Right ventricle myocardium superior (tissue), 1 donor: ENCODE data around the gene RNLS. TPM values are rescaled to one million over a fixed set of nuclear protein-coding genes. Genes with fewer than 3 reads are reported as not detected.

Experiments used
- ATAC-seq: fragments of 200-7000 bp; cut with Tn5 transposase; one replicate; pipeline ENCODE4 v1.9.1; 2020; ENCODE audit warnings: mild to moderate bottlenecking; ENCODE audit not compliant: poor library complexity
- DNase-seq: peaks from one replicate; pipeline ENCODE4 v3.0.0-alpha.2; 2020
- intact Hi-C: fragments of 100-400 bp; cut with DNase I; formaldehyde crosslinking; loops from one replicate; pipeline ENCODE4 v1.11.2; 2022
- long read RNA-seq: library from polyadenylated mRNA; unstranded; transcript quantifications from one replicate; pipeline ENCODE4 v2.0.0, GENCODE V29; 2021
- total RNA-seq: library from RNA; stranded (reverse); fragmentation: NEBNext Ultra II Directional; extraction: Animal tissue kit (Norgen Biotek cat#: 25700); gene quantifications from one replicate; pipeline ENCODE4 v1.2.1, GENCODE V29; 2021
- donor health status: DM: no; HTN: yes; CAD: no; lungs with severe emphysema.

RNLS gene
- total RNA-seq = 22.5 TPM
- long read RNA-seq, partial matches to known transcripts = 0 of 2 reads
- long read RNA-seq, other reads (novel, unspliced or antisense) = 1 of 2 reads

DNA sequence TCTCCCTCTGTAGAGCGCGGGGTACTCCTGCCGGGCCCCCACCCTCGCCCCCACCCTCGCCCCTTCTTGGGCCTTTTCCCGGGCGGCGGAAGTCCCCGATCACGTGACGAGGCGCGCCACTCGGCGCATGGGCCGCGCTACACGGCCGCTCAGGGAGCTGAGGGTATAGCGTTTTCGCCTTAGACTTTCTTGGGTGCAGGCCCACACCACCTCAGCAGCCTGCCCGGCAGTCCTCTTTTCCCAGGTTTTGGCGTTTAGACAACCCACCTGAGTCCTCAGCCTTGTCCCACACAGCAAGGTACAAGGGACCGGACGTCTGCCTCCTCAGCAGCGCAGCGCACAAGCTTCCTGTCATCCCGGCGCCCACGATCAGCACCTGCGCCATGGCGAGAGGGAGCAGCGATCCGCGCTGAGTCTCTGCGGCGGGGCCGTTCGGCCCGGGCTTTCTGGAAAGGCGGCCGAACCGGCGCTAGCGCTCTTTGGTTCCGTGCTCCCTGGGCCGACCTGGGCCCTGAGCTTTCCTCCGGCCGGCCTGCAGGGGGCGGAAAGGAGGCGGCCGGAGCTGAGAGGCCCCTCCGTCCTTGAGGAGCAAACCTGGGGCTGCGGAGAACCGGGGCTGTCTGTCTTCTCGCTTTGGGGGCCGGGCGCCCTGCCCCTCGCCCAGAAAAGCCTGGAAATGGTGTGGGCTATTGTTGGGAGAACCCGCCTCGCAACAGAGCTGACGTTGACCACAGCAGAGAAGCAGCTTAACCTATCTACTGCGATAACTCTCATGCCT lies at the start of gene RNLS:
TSS of gene RNLS (minus strand) at position 513 of the 778 bp plus-strand sequence.
- intact Hi-C loops = no loop called here
- peak; percentile 85 for DNase-seq
- ATAC-seq = peak; percentile 98

DNA sequence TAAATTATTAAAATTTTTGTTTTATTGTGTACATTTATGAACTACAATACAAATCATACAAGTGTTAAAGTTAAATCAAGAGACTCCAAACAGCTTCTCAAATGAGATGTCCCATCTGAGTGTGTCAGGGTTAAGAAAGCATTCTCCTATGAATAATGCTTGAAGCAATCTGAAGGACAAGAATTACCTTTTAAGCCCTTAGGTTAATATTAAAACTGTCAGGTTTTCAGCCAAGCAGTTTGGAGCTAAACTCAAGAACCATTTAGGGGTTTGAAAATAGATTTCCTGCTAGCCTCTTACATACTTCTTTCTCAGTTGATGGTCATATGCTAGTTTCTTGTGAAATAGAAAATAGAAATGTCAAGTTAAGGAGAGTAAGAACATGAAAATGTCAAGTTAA lies 41.7 kb upstream of the RNLS start:
- no peak for ATAC-seq
- intact Hi-C loops = no loop called here

DNA sequence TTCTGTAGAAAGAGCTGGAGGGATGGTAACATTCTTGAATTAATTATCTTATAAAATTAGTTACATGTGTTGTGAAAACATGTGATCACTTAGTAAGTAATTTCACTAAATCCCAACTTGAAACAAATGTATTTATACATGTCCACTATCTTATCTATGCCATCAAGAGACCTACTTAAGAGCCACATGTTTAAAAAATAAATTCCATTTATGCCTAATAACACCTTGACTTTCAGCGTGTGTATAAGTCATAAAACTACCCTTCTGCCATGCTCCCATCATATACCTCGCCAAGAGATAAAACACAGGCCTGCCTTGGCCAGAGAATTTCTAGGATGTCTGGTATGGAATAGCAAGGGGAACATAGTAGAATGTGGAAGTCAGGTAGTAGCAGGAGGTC lies 40.7 kb upstream of the RNLS start:
- intact Hi-C loops = no loop called here
- ATAC-seq = no peak

More for the DNA sequence above, 41.7 kb upstream of the RNLS start:
- DNase-seq = no peak

DNA sequence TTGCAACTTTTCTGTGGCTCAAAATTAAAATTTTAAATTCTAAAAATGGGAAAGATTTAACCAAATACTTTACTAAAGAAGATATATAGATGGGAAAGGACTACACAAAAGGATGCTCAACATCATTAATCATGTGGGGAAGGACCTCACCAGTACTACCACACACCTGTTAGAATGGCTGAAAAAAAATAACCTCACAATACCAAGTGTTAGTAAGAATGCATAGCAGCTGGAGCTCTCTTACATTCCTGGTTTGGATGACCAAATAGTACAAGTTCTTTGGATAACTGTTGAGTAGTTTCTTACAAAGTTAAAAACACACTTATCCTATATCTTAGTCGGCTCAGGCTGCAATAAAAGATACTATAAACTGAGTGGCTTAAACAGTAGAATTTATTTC lies 37.3 kb upstream of the RNLS start:
- intact Hi-C loops = no loop called here
- ATAC-seq (no peak), DNase-seq (no peak)

More for the DNA sequence above, 40.7 kb upstream of the RNLS start:
- no peak for DNase-seq

DNA sequence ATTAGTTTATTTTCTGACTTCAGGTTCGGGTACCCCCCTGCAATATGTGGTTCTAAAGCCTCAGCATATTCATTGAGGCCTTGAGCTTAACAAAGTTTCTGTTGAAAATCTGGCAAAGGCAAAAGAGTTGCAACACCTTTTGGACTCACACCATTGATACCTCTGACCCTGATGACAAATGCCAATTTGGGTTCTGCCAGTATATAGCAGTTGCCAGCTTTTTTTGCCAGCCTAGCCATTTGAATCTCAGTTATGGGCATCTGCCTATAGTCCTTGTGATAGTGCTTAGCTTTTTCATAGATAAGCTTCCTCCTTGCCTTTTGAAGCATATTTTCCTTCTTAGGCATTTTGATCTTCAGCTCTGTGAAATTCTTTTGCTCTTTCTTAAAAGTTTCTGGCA lies 35.4 kb upstream of the RNLS start:
- no peak for DNase-seq
- intact Hi-C loops = no loop called here
- ATAC-seq = no peak

DNA sequence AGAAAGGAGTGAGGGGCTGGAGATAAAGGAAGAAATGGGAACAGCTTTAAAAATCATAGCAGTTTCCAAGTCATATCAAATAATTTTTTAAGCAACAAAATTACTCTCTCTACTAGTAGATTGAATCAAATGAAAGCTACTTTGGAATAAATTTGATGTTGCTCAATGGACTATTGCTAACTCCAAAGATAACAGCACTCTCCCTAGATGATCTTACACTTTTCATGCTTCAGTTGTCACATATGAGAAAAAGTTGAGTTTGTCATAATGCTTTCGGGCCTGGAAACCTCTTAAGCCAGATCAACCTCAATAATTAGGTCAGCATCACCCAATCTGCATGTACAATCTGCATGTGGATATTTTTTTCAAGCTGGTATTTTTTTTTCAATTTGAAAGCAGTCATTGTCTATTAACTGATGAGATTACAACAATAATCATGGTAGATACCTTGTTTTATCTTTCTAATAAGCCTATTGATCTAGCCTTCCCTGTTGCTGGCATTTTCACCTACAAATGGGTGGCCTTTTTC lies 34.7 kb upstream of the RNLS start:
- intact Hi-C loops = no loop called here
- ATAC-seq = peak; percentile 18

DNA sequence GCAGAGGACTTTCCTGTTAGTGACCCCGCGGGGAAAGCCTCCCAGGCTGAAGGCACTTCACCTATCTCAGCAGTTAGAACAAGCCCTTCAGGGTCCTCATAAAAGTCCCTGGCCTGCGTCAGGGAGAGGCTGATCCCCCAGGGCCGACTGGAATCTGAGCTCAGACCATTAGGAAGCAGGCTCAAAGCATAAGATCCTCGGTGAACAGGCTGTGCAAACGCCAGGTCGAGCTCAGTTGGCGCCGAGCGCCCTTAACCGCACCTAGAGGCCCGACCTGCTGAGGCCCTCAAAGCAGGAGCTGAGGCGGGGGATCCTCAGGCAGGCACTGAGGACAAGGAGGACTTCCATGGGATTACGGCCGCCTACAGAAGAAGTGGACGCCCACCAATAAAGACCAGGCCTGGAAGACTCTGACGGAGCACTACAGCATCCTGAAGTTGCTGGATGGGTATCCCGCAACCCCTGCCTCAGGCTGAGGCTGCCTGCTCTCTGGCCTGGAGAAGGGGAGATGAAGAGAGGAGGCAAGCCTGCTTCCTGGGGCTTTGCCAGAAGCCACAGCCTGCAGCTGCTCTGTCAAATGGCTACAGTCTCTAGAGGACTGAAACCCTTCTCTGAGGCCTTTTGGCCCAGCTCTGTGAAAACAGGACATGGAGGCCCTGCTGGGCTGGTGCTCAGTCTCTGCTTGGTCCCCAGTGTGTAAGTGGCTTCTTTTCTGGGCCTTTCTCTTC lies 33.3 kb upstream of the RNLS start:
- intact Hi-C loops = no loop called here
- DNase-seq = peak; percentile 50
- ATAC-seq = peak; percentile 69

More for the DNA sequence above, 34.7 kb upstream of the RNLS start:
- DNase-seq = no peak

DNA sequence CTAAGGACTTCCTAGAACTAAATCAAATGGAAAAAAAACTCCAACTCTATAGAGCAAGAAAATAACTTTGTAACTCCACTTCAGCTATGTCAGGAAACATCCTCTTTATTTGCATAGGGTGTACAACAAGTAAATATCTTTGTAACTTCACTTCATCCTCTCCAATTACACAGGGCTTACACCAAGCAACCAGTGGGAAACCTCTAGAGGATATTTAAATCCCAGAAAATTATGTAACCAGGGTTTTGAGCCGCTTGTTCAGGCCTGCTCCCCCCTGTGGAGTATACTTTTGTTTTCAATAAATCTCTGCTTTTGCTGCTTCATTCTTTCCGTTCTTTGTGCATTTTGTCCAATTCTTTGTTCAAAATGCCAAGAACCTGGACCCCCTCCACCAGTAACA lies 25.7 kb upstream of the RNLS start:
- DNase-seq = no peak
- no peak for ATAC-seq
- intact Hi-C loops = no loop called here

DNA sequence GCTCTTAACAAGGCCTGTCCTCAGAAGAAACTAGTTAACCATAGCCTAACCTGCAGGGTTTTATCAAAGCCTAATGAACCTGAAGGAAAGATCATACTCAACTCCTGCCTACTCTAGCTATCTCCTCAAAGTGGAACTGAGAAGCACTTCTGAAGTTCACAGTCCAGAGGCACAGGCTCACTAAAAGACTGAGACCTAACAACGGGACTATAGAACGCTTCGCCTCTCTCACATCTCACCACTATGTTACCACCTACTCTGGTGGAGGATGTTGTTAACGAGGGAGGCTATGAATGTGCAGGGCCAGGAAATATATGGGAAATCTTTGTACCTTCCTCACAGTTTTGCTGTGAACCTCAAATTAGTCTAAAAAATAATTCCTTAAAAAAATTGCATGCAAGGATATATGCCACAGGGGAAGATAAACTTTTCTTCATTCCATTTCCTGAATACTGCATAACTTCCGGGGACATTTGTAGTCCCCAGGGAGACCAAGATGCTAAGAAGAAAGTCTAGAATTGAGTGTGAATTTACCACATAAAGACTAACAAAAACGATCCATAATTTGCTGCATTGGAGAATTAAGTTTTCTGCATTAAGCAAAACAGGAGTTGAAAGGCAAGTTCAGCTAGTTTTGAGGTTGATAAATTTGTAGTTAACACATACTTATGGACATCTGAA lies 25.1 kb upstream of the RNLS start:
- DNase-seq (no peak), ATAC-seq (no peak)
- intact Hi-C loops = no loop called here

DNA sequence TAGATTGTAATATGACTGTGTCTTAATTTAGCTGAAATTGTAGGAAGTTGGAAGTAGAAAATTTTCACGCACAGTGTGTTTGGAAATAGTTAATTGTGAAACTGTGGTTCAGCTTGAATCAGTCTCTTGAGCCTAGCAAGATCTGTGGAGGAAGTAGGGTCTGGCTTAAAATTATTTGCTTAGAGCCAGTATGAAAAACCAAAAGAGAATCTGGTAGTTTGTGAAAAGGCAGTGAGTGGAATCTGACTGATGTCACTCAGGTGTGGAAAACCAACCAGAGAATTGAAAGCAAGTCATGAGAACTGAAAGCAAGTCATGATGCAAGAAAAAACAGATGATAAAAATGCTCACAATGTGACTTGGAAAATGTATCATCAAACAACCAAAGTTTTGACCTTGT lies 14.9 kb upstream of the RNLS start:
- no peak for DNase-seq
- intact Hi-C loops = no loop called here
- ATAC-seq = no peak

DNA sequence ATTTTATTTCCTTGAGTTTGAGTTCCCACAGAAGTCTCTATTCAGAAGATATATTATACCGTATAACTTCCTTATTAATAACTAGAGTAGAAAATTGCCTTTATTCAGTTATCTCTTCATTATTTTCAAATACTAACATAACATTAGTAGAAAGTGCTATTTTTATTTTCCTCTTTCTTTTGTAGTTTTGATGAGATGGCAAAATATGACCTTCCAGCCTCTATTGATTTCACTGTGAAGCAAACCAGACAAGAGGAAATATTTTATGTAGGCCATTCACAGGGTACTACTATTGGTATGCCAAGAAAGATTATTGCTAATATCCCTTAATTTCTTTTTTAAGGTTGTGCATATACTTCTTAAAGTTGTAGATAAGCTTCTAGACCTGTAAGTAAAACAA lies 11.4 kb upstream of the RNLS start:
- ATAC-seq = no peak
- intact Hi-C loops = no loop called here

DNA sequence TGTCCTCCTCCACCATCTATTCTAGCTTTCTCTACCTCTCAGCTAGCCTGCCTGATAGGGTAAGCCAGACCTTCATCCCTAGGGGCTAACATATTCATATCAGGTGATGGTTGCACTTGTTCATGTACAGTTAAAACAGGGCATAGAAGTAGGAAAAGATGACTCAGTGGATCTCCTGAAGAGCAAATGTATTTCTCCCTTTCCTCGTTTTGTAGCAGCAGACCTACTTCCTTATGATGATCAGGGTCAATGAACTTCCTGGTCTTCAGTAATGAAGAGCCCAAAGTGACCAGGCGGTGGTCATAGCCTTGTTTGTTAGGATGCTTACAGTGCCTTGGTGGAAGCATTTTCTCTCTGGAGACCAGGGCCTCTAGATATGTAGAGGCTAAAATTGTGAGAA lies 9.8 kb upstream of the RNLS start:
- ATAC-seq (no peak), DNase-seq (no peak)
- intact Hi-C loops = no loop called here

More for the DNA sequence above, 11.4 kb upstream of the RNLS start:
- DNase-seq = no peak

DNA sequence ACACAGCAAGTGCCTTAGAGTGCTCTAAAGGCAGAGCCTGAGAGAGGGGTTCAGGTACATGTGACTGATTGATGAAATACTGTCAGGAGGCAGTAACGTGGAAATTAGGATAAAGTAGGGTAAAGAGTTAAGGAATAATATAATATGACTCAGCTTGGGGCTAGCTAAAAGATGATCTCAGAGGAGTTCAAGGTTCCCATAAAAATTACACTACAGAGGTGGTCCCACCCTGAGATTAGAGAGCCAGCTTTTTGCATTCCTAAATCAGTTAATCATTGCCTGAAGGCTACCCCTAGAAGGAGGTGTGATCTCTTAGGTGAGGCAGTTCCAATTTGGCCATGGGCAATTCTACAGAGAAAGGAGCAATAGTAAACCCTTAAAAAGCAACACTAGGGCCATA lies 9.3 kb upstream of the RNLS start:
- DNase-seq (no peak), ATAC-seq (no peak)
- intact Hi-C loops = no loop called here

DNA sequence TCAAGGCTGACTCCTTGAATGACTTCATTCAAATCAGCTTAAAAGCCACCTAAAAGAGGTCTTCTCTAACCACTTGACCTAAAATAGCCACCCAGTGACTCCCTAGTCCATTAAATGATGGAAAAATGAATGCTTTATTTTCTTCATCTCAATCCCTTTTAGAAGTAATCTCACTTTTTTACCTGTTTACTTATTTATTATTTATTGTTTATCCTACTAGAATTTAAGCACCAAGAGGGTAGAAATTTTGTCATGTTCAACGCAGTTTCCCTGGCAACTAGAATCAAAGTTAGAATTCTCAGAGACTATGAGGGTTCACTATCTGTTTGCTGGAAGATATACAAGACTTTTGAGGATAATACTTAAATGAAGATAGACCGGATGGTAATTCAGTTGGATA lies 3.3 kb upstream of the RNLS start, which contains the start of gene LIPJ:
TSS of gene LIPJ (plus strand) at position 301 of the 400 bp plus-strand sequence. CDS start 3,926 bp downstream, outside the sequence.
- DNase-seq (no peak), ATAC-seq (no peak)
- intact Hi-C loops = no loop called here

DNA sequence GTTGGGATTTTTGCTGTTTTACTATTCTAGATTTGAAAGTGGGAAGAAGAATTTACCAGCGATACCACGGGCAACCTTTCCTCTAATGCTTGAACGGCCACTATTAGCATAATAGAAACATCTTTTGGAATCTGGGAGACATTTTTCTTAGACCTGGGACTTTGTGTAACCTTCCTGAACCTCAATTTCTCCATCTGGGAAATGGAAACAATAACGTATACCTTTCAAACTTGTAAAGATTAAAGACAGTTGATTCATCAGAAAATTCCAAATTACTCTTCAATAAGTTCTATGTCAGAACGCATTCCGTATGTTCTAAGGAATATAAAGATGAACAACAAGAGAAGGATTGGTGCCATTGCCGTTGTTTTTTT lies 453 bp upstream of the RNLS start:
- no peak for DNase-seq
- no peak for ATAC-seq
- intact Hi-C loops = no loop called here

DNA sequence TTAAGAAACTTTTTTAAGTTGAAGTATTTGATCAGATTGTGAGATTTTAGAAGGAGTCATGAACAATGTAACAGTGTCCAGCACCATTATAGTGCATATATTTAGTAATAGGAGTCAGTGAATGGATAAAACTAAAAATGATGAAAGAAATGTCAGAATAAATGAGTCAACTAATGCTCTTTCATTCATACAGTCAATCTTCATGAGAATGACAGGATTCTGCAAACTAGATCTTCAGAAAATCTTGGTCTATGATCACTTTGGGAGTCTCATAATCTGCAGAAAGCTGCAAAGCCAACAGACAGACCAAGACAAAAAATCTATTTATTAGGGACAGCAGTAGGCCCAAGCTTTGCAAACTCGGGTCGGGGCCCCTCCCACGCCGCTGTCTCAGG lies 710 bp downstream of the RNLS start:
- intact Hi-C loops = no loop called here
- DNase-seq (no peak), ATAC-seq (no peak)

DNA sequence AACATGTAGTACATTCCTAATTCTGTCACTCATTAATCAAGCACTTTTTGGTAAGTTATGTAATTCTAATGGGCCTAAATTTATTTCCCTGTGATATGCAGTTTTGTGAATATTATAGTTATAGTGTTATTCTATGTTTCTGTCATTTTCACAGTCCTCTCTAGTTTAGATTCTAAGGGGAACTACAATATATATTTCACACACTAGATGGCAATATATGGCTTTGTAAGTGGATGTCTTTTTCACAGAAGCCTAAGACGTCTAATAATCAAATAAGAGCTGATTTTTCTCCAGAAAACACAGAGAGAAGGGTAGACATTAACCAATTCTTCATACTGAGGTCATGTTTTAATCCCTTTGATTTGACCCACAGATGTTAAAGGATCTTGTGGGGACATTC lies 18.0 kb downstream of the RNLS start:
- no peak for DNase-seq
- ATAC-seq = peak; percentile 41
- intact Hi-C loops = no loop called here

DNA sequence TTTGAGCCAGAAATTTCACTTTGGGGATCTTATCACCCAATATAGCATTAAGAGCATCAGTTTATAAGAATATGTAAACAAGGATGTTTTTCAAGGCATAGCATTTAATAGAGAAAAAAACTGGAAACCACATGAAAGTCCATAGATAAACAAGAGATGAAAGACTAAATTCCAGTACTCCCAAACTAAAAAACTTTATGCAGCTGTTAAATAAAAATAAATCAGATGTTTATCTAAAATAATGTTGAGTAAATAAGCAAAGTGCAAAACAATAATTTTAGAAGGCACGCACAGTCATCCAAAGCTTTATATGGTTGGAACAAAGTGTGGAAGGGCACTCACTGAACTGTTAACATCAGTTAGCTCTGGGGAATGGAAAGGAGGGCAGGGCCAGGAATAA lies 21.0 kb downstream of the RNLS start:
- intact Hi-C loops = no loop called here
- DNase-seq (no peak), ATAC-seq (no peak)

DNA sequence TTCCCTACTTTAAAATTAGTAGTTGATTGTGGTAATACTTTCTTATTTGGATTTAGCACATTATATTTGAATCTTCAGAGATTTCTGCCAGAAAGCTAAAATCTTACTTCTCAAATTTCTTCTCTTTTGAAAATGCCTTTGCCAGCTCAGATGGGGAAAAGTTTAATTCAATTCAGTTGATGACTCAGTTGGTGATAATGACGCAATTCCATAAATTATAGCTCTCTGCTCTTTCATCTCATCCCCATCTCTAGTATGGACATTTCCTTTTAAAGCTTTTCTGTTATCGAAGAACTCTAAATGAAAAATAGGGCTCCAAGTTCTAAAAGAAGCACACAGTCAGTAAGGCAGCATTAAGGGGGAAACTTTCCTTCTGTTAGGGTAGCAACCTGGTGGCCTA lies 25.5 kb downstream of the RNLS start:
- no peak for ATAC-seq
- DNase-seq = no peak
- intact Hi-C loops = no loop called here
